Measurements from ENCODE around the gene ACBD6.

The ACBD6 gene

DNA sequence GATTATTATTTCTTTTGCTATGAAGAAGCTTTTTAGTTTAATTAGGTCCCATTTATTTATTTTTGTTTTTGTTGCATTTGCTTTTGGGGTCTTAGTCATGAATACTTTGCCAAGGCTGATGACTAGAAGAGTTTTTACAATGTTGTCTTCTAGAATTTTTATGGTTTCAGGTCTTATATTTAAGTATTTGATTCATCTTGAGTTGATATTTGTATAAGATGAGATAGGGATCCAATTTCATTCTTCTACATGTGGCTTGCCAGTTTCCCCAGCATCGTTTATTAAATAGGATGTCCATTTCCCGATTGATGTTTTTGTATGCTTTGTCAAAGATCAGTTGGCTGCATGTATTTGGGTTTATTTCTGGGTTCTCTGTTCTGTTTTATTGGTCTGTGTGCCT lies 8.5 kb upstream of the ACBD6 start:
- no peaks in the 10 kb centered on the region for H3K4me1 ChIP-seq (ENCODE audit: insufficient read depth, low read length, severe bottlenecking)
- no peaks in the 10 kb centered on the region for H3K9me2 ChIP-seq (ENCODE audit: low read depth, low read length)
- TF ChIP-seq EZH2 (IDR thresholded peaks at IDR 0.05; ENCODE audit: borderline replicate concordance, low read length), result no peak
- TF ChIP-seq, protein P1, sequence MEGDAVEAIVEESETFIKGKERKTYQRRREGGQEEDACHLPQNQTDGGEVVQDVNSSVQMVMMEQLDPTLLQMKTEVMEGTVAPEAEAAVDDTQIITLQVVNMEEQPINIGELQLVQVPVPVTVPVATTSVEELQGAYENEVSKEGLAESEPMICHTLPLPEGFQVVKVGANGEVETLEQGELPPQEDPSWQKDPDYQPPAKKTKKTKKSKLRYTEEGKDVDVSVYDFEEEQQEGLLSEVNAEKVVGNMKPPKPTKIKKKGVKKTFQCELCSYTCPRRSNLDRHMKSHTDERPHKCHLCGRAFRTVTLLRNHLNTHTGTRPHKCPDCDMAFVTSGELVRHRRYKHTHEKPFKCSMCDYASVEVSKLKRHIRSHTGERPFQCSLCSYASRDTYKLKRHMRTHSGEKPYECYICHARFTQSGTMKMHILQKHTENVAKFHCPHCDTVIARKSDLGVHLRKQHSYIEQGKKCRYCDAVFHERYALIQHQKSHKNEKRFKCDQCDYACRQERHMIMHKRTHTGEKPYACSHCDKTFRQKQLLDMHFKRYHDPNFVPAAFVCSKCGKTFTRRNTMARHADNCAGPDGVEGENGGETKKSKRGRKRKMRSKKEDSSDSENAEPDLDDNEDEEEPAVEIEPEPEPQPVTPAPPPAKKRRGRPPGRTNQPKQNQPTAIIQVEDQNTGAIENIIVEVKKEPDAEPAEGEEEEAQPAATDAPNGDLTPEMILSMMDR (IDR thresholded peaks at IDR 0.05; ENCODE audit: low read length), result no peak
- H3K9me3 ChIP-seq (ENCODE audit: low read length), result 0 out of 2 replicates have a peak, but pooled peaks cover 3% of the 10 kb centered on the region
- no peaks in the 10 kb centered on the region for H3K79me2 ChIP-seq (ENCODE audit: insufficient read depth, low read length)
- no peak overlapping the region for H2AFZ ChIP-seq (ENCODE audit: low read length)
- no peaks in the 10 kb centered on the region; the same call in 1 of the 2 replicates for H3K36me3 ChIP-seq (ENCODE audit: insufficient read depth, low read length)
- H3K4me3 ChIP-seq (ENCODE audit: low read depth, low read length, poor library complexity, severe bottlenecking), result no peak overlapping the region
- no peak overlapping the region for H3K9ac ChIP-seq (ENCODE audit: low read length)
- no peak overlapping the region for H3K4me2 ChIP-seq (ENCODE audit: low read length)
- H3F3A ChIP-seq (ENCODE audit: insufficient read depth, low read length), result no peaks in the 10 kb centered on the region
- H3K27ac ChIP-seq (ENCODE audit: low read depth, low read length, poor library complexity, severe bottlenecking), result no peak overlapping the region
- H4K20me1 ChIP-seq (ENCODE audit: insufficient read depth, low read length), result no peaks in the 10 kb centered on the region
- H3K27me3 ChIP-seq (ENCODE audit: insufficient read depth, low read length), result no peaks in the 10 kb centered on the region

DNA sequence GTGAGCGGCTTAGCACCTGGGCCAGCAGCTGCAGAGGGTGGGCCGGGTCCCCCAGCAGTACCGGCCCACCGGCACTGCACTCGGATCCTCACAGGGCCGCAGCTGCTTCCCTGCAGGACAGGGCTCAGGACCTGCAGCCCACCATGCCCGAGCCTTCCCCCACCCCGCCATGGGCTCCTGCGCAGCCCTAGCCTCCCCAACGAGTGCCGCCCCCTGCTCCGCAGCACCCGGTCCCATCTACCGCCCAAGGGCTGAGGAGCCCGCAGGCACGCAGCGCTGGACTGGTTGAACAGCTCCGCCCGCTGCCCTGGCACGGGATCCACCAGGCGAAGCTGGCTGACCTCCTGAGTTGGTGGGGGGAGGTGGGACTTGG lies 6.3 kb upstream of the ACBD6 start:
- H3K36me3 ChIP-seq (ENCODE audit: insufficient read depth, low read length), result no peaks in the 10 kb centered on the region; the same call in 1 of the 2 replicates
- H3K4me3 ChIP-seq (ENCODE audit: low read depth, low read length, poor library complexity, severe bottlenecking), result no peak overlapping the region
- no peak overlapping the region for H3K27ac ChIP-seq (ENCODE audit: low read depth, low read length, poor library complexity, severe bottlenecking)
- H3K79me2 ChIP-seq (ENCODE audit: insufficient read depth, low read length), result no peaks in the 10 kb centered on the region
- H3K9me3 ChIP-seq (ENCODE audit: low read length), result 0 out of 2 replicates have a peak, but pooled peaks cover 3% of the 10 kb centered on the region
- H2AFZ ChIP-seq (ENCODE audit: low read length), result no peak overlapping the region
- H3K9ac ChIP-seq (ENCODE audit: low read length), result no peak overlapping the region
- no peaks in the 10 kb centered on the region for H3K27me3 ChIP-seq (ENCODE audit: insufficient read depth, low read length)
- H3K9me2 ChIP-seq (ENCODE audit: low read depth, low read length), result no peaks in the 10 kb centered on the region
- no peak overlapping the region for H3K4me2 ChIP-seq (ENCODE audit: low read length)
- H3K4me1 ChIP-seq (ENCODE audit: insufficient read depth, low read length, severe bottlenecking), result no peaks in the 10 kb centered on the region
- TF ChIP-seq, protein P1 (IDR thresholded peaks at IDR 0.05; ENCODE audit: low read length), result no peak
- TF ChIP-seq EZH2 (IDR thresholded peaks at IDR 0.05; ENCODE audit: borderline replicate concordance, low read length), result no peak
- 0 out of 2 replicates have a peak, but pooled peaks cover 3% of the 10 kb centered on the region for H3F3A ChIP-seq (ENCODE audit: insufficient read depth, low read length)
- H4K20me1 ChIP-seq (ENCODE audit: insufficient read depth, low read length), result no peaks in the 10 kb centered on the region

DNA sequence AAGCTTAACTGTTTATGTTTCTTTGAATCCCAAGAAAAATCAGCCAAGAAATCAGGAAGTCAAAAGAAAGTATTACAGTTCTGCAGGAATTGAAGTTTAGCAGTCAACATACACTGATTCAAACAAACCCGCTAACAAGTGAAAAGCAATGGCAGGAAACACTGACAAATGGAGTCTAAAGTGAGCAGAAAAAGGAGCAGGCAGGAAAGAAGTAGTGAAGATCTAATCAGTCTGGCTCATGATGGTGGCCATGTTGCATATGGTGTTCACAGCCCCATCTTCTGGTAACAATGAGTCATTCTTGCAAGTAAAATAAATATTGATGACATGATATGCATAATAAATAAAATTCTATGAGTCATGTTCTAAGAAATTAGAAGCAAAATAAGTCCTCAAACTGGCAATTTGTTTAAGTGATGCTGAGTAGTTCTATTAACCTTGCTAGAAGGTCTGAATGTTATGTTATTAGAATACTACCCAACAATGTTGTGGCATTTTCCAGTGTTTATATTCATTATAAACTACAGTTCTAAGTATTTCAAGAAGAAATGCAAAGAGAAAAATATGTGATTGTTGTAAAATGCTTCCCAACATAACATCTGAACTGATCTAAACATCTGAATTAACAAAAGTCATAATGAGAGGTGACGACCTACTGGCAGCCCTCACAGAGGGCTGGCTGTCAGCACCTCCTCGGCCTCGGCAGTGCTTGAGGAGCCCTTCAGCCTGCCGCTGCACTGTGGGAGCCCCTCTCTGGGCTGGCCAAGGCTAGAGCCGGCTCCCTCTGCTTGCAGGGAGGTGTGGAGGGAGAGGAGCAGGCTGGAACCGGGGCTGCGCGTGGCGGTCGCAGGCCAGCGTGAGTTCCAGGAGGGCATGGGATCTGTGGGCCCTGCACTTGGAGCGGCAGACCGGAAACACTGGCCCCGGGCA lies 5.7 kb upstream of the ACBD6 start:
- H3K27ac ChIP-seq (ENCODE audit: low read depth, low read length, poor library complexity, severe bottlenecking), result no peak overlapping the region
- no peak overlapping the region for H3K9ac ChIP-seq (ENCODE audit: low read length)
- no peaks in the 10 kb centered on the region for H3K9me2 ChIP-seq (ENCODE audit: low read depth, low read length)
- 0 out of 2 replicates have a peak, but pooled peaks cover 3% of the 10 kb centered on the region for H3F3A ChIP-seq (ENCODE audit: insufficient read depth, low read length)
- peaks cover 6% of the 10 kb centered on the region for H3K4me1 ChIP-seq (ENCODE audit: insufficient read depth, low read length, severe bottlenecking)
- TF ChIP-seq, protein P1 (IDR thresholded peaks at IDR 0.05; ENCODE audit: low read length), result no peak
- no peak for TF ChIP-seq EZH2 (IDR thresholded peaks at IDR 0.05; ENCODE audit: borderline replicate concordance, low read length)
- no peaks in the 10 kb centered on the region for H3K79me2 ChIP-seq (ENCODE audit: insufficient read depth, low read length)
- no peaks in the 10 kb centered on the region for H3K27me3 ChIP-seq (ENCODE audit: insufficient read depth, low read length)
- H3K4me3 ChIP-seq (ENCODE audit: low read depth, low read length, poor library complexity, severe bottlenecking), result no peak overlapping the region
- no peaks in the 10 kb centered on the region; the same call in 1 of the 2 replicates for H3K36me3 ChIP-seq (ENCODE audit: insufficient read depth, low read length)
- H4K20me1 ChIP-seq (ENCODE audit: insufficient read depth, low read length), result no peaks in the 10 kb centered on the region
- H3K9me3 ChIP-seq (ENCODE audit: low read length), result 0 out of 2 replicates have a peak, but pooled peaks cover 3% of the 10 kb centered on the region
- no peak overlapping the region for H2AFZ ChIP-seq (ENCODE audit: low read length)
- no peak overlapping the region for H3K4me2 ChIP-seq (ENCODE audit: low read length)
